GM18526 (cell line): Measurements from ENCODE around the gene RPS19BP1.
A peak's percentile ranks its signal among the peaks of the same experiment; 100 is the strongest.

Experiments used
- POLR2A ChIP-seq: IDR thresholded peaks from 3 replicates; pipeline ENCODE4 v1.6.1; 2011; ENCODE audit not compliant: insufficient read length; ENCODE audit errors: extremely low read depth

The RPS19BP1 gene, protein sequence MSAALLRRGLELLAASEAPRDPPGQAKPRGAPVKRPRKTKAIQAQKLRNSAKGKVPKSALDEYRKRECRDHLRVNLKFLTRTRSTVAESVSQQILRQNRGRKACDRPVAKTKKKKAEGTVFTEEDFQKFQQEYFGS

DNA sequence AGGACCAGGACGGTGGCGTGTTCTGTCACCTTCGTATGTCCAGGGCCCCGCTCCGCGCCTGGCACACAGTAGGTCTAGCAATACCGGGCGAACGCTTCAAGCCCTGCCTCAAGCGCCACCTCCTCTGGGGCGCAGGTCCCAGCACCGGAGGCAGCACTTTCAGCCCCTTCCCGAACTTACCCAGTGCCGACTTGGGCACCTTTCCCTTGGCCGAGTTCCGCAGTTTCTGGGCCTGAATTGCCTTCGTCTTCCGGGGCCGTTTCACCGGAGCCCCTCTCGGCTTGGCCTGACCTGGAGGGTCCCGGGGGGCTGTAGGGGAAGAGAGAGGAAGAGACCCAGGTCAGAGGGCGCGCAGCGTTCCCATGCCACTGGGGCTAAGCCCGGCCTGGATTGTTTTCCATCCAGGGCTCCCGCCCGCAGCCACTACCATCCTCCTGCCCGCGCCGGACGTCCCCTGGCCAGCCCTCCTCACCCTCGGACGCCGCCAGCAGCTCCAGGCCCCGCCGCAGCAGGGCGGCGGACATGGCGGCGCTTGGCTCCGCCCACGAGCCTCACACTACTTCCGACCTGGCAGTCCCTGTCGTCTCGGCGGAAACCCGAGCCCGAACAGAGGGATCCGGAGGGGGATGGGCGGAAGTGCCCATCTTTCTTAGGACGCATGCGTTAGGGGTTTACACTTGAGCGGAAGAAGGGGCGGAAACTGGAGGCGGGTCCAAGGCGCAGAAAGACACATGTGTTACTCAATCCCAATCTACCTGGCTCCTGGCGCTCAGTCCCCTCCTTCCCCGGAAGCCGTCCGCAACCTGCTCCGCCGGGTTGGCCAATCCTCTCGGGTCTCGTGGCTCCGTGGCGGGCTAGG is at the start of gene RPS19BP1:
TSS of gene RPS19BP1 (minus strand) at position 534 of the 859 bp plus-strand sequence. CDS start at position 524, 10 bp downstream.
- peak; percentile 97 for TF ChIP-seq POLR2A

DNA sequence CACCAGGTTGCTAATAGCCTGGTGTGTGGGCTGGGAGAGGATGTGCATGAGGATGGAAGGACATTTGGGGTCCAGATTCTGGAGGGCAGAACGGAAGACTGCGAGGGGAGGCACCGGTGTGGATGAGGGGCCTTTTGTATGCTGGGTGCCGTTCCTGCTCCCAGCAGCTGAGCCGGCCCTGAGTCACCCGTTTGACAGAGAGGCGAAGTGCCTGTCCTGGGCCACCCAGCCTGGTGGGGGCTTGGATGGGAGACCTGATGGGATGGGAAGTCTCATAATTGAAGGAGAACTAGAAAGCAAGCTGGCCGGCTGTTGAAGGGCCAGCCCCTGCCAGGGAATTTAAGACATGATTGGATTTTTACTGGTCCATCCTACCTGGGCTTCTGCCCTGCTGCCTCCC is 48.8 kb upstream of the RPS19BP1 start:
- TF ChIP-seq POLR2A: no peak

- TF ChIP-seq POLR2A: no peak
Measured at GRCh38 chr22:39580795-39581194, 48.2 kb upstream of the RPS19BP1 start.

DNA sequence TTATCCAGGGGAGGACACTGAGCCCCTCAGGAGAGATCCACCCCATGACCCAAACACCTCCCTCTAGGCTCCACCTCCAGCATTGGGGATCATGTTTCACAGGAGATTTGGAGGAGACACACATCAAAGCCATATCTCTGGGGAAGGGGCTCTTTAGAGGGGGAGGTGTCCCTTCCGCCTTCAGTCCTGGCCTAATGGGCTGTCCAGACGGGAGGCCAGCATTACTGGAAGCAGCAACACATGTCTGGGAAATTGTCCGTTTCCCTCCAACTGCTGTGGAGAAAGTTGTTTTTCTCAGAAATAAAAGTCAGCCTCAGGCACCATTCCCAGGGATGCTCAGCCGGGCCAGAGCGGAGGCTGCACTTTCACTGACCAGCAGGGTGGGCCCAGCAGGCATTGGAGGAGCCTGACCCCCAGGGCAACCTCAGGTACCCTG is 47.5 kb upstream of the RPS19BP1 start:
- no peak for TF ChIP-seq POLR2A

GRCh38 chr22:39577900-39578299 is 45.4 kb upstream of the RPS19BP1 start:
- no peak for TF ChIP-seq POLR2A

DNA sequence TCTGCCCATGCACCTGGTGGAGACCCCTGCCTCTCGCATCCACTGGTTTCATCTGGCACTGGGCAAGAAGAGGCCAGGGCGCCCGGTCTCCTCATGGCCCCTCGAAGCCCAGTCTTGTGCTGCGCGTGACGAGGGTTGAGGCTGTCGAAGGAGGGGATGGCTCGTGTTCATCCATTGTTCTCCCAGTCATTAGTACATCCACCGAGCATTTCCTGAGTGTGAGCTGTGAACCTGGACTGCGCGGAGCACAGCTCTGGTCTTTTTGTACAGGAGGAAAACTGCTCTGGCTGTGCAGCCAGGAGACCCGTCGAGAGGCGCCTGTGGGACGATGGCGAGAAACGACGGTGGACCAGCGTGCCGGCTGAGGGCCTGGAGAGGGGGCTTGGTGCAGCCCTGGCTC is 44.8 kb upstream of the RPS19BP1 start:
- TF ChIP-seq POLR2A: no peak

- TF ChIP-seq POLR2A: no peak
Measured at GRCh38 chr22:39576027-39576426, 43.5 kb upstream of the RPS19BP1 start.

GRCh38 chr22:39575552-39575825 is 42.9 kb upstream of the RPS19BP1 start:
- TF ChIP-seq POLR2A: no peak

GRCh38 chr22:39574779-39575551 is 42.4 kb upstream of the RPS19BP1 start:
- no peak for TF ChIP-seq POLR2A

GRCh38 chr22:39571538-39571937 is 39.0 kb upstream of the RPS19BP1 start:
- no peak for TF ChIP-seq POLR2A

- TF ChIP-seq POLR2A: no peak
Measured at GRCh38 chr22:39570665-39571064, 38.1 kb upstream of the RPS19BP1 start, which contains the start of gene CACNA1I. CACNA1I (plus strand) TSS chr22:39570753; CDS start chr22:39570753, 0 bp downstream.

DNA sequence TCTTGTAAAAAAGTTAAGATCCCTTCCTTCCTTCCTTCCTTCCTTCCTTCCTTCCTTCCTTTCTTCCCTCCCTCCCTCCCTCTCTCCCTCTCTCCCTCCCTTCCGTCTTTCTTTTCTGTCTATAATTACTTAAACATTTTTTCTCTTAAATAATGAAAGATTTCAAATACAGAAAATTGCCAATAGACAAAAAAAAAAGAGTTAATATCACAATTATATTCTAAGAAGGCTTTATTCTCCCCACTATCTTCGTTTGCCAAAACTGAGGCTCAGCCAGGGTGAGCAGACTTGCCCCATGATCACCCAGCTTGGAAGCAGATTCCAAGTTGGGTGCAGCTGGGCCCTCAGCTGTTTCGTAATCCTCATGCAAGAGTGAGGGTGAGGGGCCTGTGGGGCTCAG is 37.7 kb upstream of the RPS19BP1 start:
- TF ChIP-seq POLR2A: no peak

- no peak for TF ChIP-seq POLR2A
Measured at GRCh38 chr22:39569066-39569465, 36.5 kb upstream of the RPS19BP1 start.

DNA sequence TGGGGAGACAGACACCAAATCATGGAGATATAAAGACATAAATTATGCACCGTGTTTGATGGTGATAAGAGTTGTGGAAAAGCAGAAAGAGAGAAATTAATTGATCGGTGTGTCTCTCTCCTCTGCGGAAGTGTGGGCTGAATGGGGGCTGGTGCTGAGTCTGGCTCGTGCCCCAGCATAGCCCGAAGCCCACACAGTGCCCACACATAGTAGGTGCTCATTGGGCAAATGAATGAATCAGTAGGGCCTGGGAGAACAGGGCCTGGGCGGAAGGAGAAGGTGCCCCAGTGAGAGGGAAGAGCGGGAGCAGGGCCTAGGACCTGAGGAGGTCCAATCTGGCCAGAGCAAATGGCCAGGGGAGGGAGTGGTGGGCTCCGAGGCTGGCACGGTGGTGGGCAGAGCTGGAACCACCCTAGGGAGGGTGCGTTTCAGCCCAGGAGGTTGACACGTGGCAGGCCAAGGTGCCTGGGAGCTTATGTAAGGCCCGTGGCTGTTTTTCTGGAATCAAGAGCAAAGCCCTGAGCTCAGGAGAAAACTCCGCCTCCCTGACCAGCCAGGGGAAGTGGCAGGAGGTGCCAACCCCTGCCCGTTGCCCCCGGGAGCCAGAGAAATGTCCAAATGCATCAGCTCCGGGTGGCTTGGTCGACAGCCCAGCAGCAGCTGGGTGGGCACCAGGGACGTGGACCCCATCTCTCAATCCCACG is 35.9 kb upstream of the RPS19BP1 start:
- TF ChIP-seq POLR2A: no peak
